NB4 (cell line): Measurements from ENCODE around the gene LRRC27.
"Not testable (repeated sequence)": the region's sequence is repeated elsewhere in the genome, so short reads cannot be mapped to it uniquely, and the experiment has no call there.

Source experiments
- DNase-seq: peaks from one replicate; pipeline ENCODE4 v3.0.0; 2010; ENCODE audit warnings: low read depth
- H3K4me3 ChIP-seq: one replicate; pipeline ENCODE4 v1.5.1; 2011; ENCODE audit warnings: mild to moderate bottlenecking, low read depth, low read length, moderate library complexity
- CTCF ChIP-seq: IDR thresholded peaks from one replicate; pipeline ENCODE4 v1.5.1; 2012; ENCODE audit warnings: low read depth, low read length
- MYC ChIP-seq: IDR thresholded peaks from 2 replicates; pipeline ENCODE4 v1.6.1; 2011; ENCODE audit warnings: low read depth, low read length
- POLR2A ChIP-seq: IDR thresholded peaks from 2 replicates; pipeline ENCODE4 v1.6.1; 2011; ENCODE audit warnings: mild to moderate bottlenecking; ENCODE audit not compliant: insufficient read length; ENCODE audit errors: extremely low read depth
- TF ChIP-seq, protein P1 (sequence below): IDR thresholded peaks from 2 replicates; pipeline ENCODE4 v1.6.1; 2011; ENCODE audit warnings: low read depth, low read length

Gene LRRC27

DNA sequence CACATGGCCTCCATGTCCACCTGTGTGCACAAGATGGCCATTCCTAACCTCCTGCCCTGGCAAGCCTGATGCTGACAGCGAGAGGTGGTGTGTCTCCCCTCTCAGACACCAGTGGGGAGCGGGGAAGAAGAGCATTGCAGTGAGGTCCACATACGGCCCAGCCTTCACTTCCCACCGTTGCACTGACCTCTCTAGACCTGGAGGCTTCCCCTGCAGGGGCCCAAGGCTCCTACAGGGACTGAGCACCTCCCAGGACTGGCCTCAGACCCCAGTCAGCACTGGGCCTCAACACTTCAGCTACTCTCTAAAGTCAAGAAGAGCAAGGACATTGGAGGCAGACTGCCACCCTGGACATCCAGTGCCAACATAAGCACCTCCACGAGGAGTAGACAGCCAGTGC is 40.2 kb upstream of the LRRC27 start:
- H3K4me3 ChIP-seq, result no peak overlapping the region
- no peak for DNase-seq
- TF ChIP-seq CTCF, result no peak
- TF ChIP-seq, protein P1, sequence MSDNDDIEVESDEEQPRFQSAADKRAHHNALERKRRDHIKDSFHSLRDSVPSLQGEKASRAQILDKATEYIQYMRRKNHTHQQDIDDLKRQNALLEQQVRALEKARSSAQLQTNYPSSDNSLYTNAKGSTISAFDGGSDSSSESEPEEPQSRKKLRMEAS, result no peak
- TF ChIP-seq POLR2A, result no peak
- TF ChIP-seq MYC, result no peak

DNA sequence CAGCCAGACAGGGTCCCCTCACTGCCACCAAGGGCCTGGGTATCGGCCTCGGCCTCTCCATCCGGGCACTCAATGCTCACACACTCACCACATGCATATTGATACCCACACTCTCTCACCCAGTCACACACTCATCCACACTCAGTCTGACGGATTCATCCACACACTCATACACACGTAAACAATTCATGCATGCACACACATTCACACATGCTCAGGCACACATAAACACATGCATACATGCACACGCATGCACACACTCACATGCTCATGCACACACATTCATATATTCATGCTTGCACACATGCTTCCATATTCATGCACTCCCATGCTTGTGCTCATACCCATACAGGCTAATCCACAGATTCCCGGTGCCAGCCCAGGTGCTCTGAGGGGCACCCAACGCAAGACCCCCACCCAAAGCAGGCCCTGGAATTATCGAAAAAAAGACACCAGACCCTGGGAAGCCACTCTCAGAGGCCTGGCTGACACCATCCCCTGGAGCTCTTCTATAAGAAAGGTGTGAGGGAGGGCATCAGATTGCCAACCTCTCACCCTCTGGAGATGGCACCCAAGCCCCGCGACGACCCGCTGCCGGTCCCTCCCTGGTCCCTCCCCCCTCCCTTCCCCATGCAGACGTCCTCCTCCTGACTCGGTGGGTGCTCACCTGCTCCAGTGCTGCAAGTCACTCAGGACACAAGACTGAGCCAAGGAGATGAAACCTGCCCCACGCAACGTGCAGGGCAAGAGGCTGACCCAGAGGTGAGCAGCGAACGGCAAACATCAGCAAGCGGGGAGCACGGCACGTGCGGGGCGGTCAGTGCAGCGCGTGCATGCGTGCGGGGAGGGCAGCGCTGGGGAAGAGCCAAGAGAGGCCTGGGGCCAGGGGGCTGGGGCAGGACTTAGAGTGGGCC is 39.4 kb upstream of the LRRC27 start:
- no peak overlapping the region for H3K4me3 ChIP-seq
- TF ChIP-seq CTCF (no peak), MYC (no peak), POLR2A (no peak)
- TF ChIP-seq, protein P1, result no peak
- no peak for DNase-seq

GRCh38 chr10:132293201-132293812 is 38.7 kb upstream of the LRRC27 start:
- TF ChIP-seq MYC (no peak), CTCF (no peak), POLR2A (no peak)
- TF ChIP-seq, protein P1, result no peak
- DNase-seq, result no peak
- H3K4me3 ChIP-seq, result no peak overlapping the region

DNA sequence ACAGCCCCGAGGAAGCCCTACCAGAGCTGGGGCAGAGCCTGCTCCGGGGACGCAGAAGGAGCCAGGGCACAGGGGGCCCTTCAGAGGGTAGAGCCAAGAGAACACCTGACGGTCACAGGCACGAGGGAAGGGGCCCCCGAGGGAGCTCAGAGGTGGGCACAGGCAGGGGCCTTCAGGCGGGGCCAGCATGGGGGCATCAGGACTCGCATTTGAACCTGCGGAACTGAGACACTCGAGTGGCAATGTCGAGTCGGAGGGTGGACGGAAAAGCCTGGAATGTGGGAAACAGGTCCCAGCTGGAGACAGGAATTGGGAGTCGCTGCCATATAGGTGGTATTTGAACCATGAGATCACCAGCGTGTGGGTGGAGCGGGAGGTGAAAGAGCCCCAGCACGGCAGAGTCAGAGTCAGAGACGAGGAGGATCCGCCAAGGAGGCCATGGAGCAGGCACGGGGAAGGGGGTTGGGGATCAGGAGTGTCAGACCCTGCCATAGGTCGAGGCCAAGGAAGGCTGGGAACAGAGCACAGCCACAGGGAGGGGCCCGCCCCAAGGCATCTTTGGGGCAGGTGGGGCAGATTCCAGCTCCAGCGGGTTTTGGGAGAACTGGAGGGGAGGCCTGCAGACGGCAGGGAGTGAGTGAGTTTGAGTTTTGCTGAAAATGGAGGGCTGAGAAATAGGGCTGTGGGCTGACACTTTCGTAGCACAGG is 38.0 kb upstream of the LRRC27 start:
- no peak for TF ChIP-seq POLR2A
- TF ChIP-seq CTCF, result no peak
- TF ChIP-seq MYC, result no peak
- TF ChIP-seq, protein P1, result no peak
- no peak for DNase-seq
- H3K4me3 ChIP-seq, result no peak overlapping the region

GRCh38 chr10:132294561-132295318 is 37.3 kb upstream of the LRRC27 start:
- no peak overlapping the region for H3K4me3 ChIP-seq
- DNase-seq, result peak; percentile 51
- TF ChIP-seq, protein P1, result no peak
- TF ChIP-seq POLR2A, result no peak
- TF ChIP-seq CTCF, result no peak
- TF ChIP-seq MYC, result 0 out of 2 replicates have a peak, but pooled peaks have one; percentile 9

- H3K4me3 ChIP-seq, DNase-seq: not testable (repeated sequence)
These were observed 36.5 kb upstream of the LRRC27 start for GRCh38 chr10:132295481-132295880.
